T-helper 9 cell (primary cell): ENCODE data around the gene WDR13.
A peak's percentile ranks its signal among the peaks of the same experiment; 100 is the strongest.
"Not testable (repeated sequence)": the region's sequence is repeated elsewhere in the genome, so short reads cannot be mapped to it uniquely, and the experiment has no call there.

Experiments
- DNase-seq: peaks from one replicate; pipeline ENCODE4 v3.0.0-alpha.2; 2020
- total RNA-seq, 2 donors: gene quantifications; one replicate each; lab custom pipeline; 2026; lab: John Stamatoyannopoulos, UW

Gene WDR13
- total RNA-seq: 35.2 to 52.4 reads per million in 2 donors

GRCh38 chrX:48597353-48598264 lies at the start of gene WDR13:
TSS of gene WDR13 (plus strand) at chrX:48597492. CDS start at chrX:48597997, 505 bp downstream.
- DNase-seq: peak; percentile 82

- no peak for DNase-seq
These were observed 48.4 kb upstream of the WDR13 start for GRCh38 chrX:48548871-48549270.

- DNase-seq: not testable (repeated sequence)
These were observed 41.5 kb upstream of the WDR13 start for GRCh38 chrX:48555731-48556325.

GRCh38 chrX:48558271-48558670 lies 39.0 kb upstream of the WDR13 start:
- no peak for DNase-seq

- DNase-seq: no peak
These were observed 37.7 kb upstream of the WDR13 start for GRCh38 chrX:48559636-48560035.

- no peak for DNase-seq
These were observed 37.2 kb upstream of the WDR13 start for GRCh38 chrX:48560056-48560455.

GRCh38 chrX:48560681-48561080 lies 36.6 kb upstream of the WDR13 start:
- no peak for DNase-seq

GRCh38 chrX:48569958-48570357 lies 27.3 kb upstream of the WDR13 start:
- DNase-seq: no peak

GRCh38 chrX:48573690-48574269 lies 23.5 kb upstream of the WDR13 start:
- DNase-seq: peak; percentile 4

GRCh38 chrX:48574270-48575266 lies 22.7 kb upstream of the WDR13 start, which contains the start of gene RBM3:
TSS of gene RBM3 (plus strand) at chrX:48574484. CDS start at chrX:48575181, 697 bp downstream.
- peak; percentile 80 for DNase-seq

GRCh38 chrX:48575642-48576041 lies 21.6 kb upstream of the WDR13 start:
- DNase-seq: no peak

GRCh38 chrX:48576108-48576507 lies 21.2 kb upstream of the WDR13 start:
- DNase-seq: no peak

- no peak for DNase-seq
These were observed 18.6 kb upstream of the WDR13 start for GRCh38 chrX:48578661-48579128.

GRCh38 chrX:48579259-48579658 lies 18.0 kb upstream of the WDR13 start:
- DNase-seq: no peak

- no peak for DNase-seq
These were observed 16.6 kb upstream of the WDR13 start for GRCh38 chrX:48580662-48581061.

- no peak for DNase-seq
These were observed 12.6 kb upstream of the WDR13 start for GRCh38 chrX:48584698-48585097.

- DNase-seq: no peak
These were observed 7.7 kb upstream of the WDR13 start for GRCh38 chrX:48589482-48590162.

GRCh38 chrX:48590203-48591103 lies 6.8 kb upstream of the WDR13 start:
- no peak for DNase-seq

GRCh38 chrX:48591255-48591791 lies 6.0 kb upstream of the WDR13 start:
- DNase-seq: no peak

- DNase-seq: no peak
These were observed 4.3 kb upstream of the WDR13 start for GRCh38 chrX:48592971-48593370.
